ENCODE data around the gene PRKD1.

PRKD1 gene

GRCh38 chr14:29652571-29652970 is 275.1 kb downstream of the PRKD1 start:
- DNase-seq (ENCODE audit: extremely low spot score): no peak
- TF ChIP-seq HDGF (IDR thresholded peaks at IDR 0.05; ENCODE audit: borderline replicate concordance) (no peak), BHLHE40 (IDR thresholded peaks at IDR 0.05; ENCODE audit: borderline replicate concordance) (no peak), FOXK2 (IDR thresholded peaks at IDR 0.05) (no peak), TARDBP (IDR thresholded peaks at IDR 0.05) (no peak)
- TF ChIP-seq, protein P1, sequence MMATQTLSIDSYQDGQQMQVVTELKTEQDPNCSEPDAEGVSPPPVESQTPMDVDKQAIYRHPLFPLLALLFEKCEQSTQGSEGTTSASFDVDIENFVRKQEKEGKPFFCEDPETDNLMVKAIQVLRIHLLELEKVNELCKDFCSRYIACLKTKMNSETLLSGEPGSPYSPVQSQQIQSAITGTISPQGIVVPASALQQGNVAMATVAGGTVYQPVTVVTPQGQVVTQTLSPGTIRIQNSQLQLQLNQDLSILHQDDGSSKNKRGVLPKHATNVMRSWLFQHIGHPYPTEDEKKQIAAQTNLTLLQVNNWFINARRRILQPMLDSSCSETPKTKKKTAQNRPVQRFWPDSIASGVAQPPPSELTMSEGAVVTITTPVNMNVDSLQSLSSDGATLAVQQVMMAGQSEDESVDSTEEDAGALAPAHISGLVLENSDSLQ (IDR thresholded peaks at IDR 0.05): no peak
- CTCF ChIA-PET: no interaction called here
- POLR2A ChIA-PET: no interaction called here

DNA sequence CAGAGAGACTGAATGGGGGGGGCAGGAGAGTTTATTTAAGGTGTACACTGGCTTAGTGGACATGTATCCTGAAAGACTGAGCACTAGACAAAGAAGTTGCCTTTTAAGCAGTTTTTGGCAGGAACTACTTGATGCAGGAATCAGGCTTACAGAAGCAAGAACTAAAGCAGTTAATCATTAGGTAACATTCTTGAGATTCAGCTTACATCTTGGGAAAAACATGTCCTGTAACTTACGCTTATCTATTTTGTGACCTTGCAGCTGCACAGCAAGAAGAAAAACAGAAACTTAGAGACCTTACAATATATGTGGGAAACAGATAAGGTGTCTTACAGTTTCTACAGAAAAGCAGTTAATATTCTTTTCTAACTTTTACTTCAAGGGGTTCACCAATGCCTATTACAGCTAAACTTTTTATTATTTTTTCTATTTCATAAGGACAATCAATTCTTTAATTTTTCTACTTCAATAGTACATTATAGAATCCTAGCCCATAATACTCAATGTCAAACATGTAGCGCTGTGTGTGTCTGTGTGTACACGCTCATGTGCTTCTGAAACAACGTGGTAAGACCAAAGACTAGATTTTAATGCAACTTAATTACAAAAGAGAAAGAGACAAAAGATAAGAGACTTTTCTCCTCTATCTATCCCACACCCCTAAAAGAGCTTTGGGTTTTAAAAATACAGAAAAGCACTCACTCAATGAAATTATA is 276.9 kb downstream of the PRKD1 start:
- DNase-seq (ENCODE audit: extremely low spot score): no peak
- CTCF ChIA-PET: no interaction called here

GRCh38 chr14:29649170-29649569 is 278.5 kb downstream of the PRKD1 start:
- CTCF ChIA-PET: no interaction called here
- POLR2A ChIA-PET: no interaction called here
- no peak for DNase-seq (ENCODE audit: extremely low spot score)
- TF ChIP-seq FOXK2 (IDR thresholded peaks at IDR 0.05) (no peak), ZNF384 (IDR thresholded peaks at IDR 0.05) (no peak), FOXA1 (IDR thresholded peaks at IDR 0.05) (no peak), ARNT (IDR thresholded peaks at IDR 0.05) (no peak), ELF4 (IDR thresholded peaks at IDR 0.05) (no peak), FOXM1 (IDR thresholded peaks at IDR 0.05; ENCODE audit: borderline replicate concordance) (no peak), HDGF (IDR thresholded peaks at IDR 0.05; ENCODE audit: borderline replicate concordance) (no peak), L3MBTL2 (conservative IDR thresholded peaks at IDR 0.05) (no peak)

More for the DNA sequence above, 276.9 kb downstream of the PRKD1 start:
- TF ChIP-seq, protein P1 (IDR thresholded peaks at IDR 0.05): no peak
- no peak for TF ChIP-seq FOXA1 (IDR thresholded peaks at IDR 0.05)
- no peak for TF ChIP-seq BHLHE40 (IDR thresholded peaks at IDR 0.05; ENCODE audit: borderline replicate concordance)
- TF ChIP-seq CTBP1 (IDR thresholded peaks at IDR 0.05; ENCODE audit: borderline replicate concordance): no peak
- TF ChIP-seq ELF4 (IDR thresholded peaks at IDR 0.05): no peak
- no peak for TF ChIP-seq NFRKB (IDR thresholded peaks at IDR 0.05)
- no peak for TF ChIP-seq HDGF (IDR thresholded peaks at IDR 0.05; ENCODE audit: borderline replicate concordance)
- TF ChIP-seq L3MBTL2 (conservative IDR thresholded peaks at IDR 0.05): no peak
- TF ChIP-seq FOXK2 (IDR thresholded peaks at IDR 0.05): no peak
- TF ChIP-seq SUZ12 (IDR thresholded peaks at IDR 0.05): no peak
- TF ChIP-seq TARDBP (IDR thresholded peaks at IDR 0.05): no peak
- TF ChIP-seq ARNT (IDR thresholded peaks at IDR 0.05): no peak
- no peak for TF ChIP-seq ZNF384 (IDR thresholded peaks at IDR 0.05)
- TF ChIP-seq FOXM1 (IDR thresholded peaks at IDR 0.05; ENCODE audit: borderline replicate concordance): no peak
- no peak for TF ChIP-seq SP1 (IDR thresholded peaks at IDR 0.05)
- POLR2A ChIA-PET: no interaction called here

DNA sequence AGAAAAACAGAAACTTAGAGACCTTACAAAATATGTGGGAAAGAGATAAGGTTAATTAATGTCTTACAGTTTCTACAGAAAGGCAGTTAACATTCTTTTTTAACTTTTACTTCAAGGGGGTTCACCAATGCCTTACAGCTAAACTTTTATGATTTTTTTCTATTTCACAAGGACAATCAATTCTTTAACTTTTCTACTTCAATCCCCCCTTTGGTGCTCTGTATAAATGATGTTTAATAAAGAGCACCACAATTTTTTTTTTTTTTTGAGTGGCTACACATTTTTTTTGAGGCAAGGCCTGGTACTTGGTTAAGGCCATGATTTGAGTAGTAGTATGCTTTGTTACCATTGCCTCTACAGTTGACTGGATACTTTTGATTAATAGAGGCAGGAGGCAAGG is 279.6 kb downstream of the PRKD1 start:
- TF ChIP-seq CTBP1 (IDR thresholded peaks at IDR 0.05; ENCODE audit: borderline replicate concordance): no peak
- no peak for TF ChIP-seq ELF4 (IDR thresholded peaks at IDR 0.05)
- no peak for TF ChIP-seq TARDBP (IDR thresholded peaks at IDR 0.05)
- TF ChIP-seq FOXK2 (IDR thresholded peaks at IDR 0.05): no peak
- no peak for TF ChIP-seq ZNF384 (IDR thresholded peaks at IDR 0.05)
- DNase-seq (ENCODE audit: extremely low spot score): no peak
- CTCF ChIA-PET: no interaction called here
- POLR2A ChIA-PET: no interaction called here

GRCh38 chr14:29645117-29645516 is 282.5 kb downstream of the PRKD1 start:
- DNase-seq (ENCODE audit: extremely low spot score): no peak
- POLR2A ChIA-PET: no interaction called here
- CTCF ChIA-PET: no interaction called here
- no peak for TF ChIP-seq BHLHE40 (IDR thresholded peaks at IDR 0.05; ENCODE audit: borderline replicate concordance)
- TF ChIP-seq HDGF (IDR thresholded peaks at IDR 0.05; ENCODE audit: borderline replicate concordance): no peak
- no peak for TF ChIP-seq SUZ12 (IDR thresholded peaks at IDR 0.05)
- no peak for TF ChIP-seq FOXA1 (IDR thresholded peaks at IDR 0.05)
- no peak for TF ChIP-seq TARDBP (IDR thresholded peaks at IDR 0.05)
- no peak for TF ChIP-seq ZNF384 (IDR thresholded peaks at IDR 0.05)
- TF ChIP-seq FOXK2 (IDR thresholded peaks at IDR 0.05): no peak
- no peak for TF ChIP-seq FOXM1 (IDR thresholded peaks at IDR 0.05; ENCODE audit: borderline replicate concordance)
- TF ChIP-seq NFRKB (IDR thresholded peaks at IDR 0.05): no peak
- TF ChIP-seq CTBP1 (IDR thresholded peaks at IDR 0.05; ENCODE audit: borderline replicate concordance): no peak

DNA sequence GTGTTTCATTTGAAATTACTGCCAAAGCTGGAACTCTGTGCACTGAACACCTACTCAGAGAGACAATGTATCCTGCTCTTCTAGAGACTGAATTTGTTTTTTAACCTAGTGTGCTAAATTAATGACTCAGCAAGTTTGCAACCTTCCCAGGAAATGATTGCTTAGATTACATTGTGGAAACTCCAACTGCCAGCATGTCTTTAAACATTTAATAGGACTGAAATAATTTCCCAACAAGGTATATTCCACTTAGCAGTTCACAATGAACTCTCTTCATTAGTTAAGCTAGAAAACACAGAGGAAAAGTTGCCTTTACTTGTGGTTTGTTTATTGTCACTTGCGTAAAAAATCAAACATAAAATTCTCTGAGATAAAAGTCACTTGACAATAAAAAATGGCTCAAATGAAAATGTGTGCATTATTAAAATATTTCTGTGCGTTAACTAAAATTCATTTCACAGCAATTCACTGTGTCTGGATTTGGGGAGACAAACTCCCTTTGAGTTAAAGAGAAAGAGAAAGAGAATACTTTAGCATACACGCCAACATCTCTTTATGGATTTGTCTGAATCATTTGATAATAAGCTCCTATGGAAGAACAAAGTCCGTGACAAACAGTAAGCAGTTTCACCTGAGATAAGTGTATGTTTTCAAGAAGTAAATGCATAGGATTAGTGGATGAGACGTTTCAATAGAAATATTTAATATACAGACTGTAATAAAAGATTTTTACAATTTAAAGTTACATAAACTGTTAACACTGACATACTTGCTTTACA is 284.0 kb downstream of the PRKD1 start:
- DNase-seq (ENCODE audit: extremely low spot score): no peak
- TF ChIP-seq, protein P1 (IDR thresholded peaks at IDR 0.05): no peak
- TF ChIP-seq FOXK2 (IDR thresholded peaks at IDR 0.05) (no peak), ARNT (IDR thresholded peaks at IDR 0.05) (no peak)
- CTCF ChIA-PET: no interaction called here
- POLR2A ChIA-PET: no interaction called here

- CTCF ChIA-PET: no interaction called here
Measured at GRCh38 chr14:29637411-29637810, 290.2 kb downstream of the PRKD1 start.

More at GRCh38 chr14:29637411-29637810, 290.2 kb downstream of the PRKD1 start:
- no peak for DNase-seq (ENCODE audit: extremely low spot score)
- TF ChIP-seq L3MBTL2 (conservative IDR thresholded peaks at IDR 0.05) (no peak), TARDBP (IDR thresholded peaks at IDR 0.05) (no peak), SUZ12 (IDR thresholded peaks at IDR 0.05) (no peak), SP1 (IDR thresholded peaks at IDR 0.05) (no peak), ARNT (IDR thresholded peaks at IDR 0.05) (no peak), ELF4 (IDR thresholded peaks at IDR 0.05) (no peak), CTBP1 (IDR thresholded peaks at IDR 0.05; ENCODE audit: borderline replicate concordance) (no peak), BHLHE40 (IDR thresholded peaks at IDR 0.05; ENCODE audit: borderline replicate concordance) (no peak), HDGF (IDR thresholded peaks at IDR 0.05; ENCODE audit: borderline replicate concordance) (no peak)
- POLR2A ChIA-PET: no interaction called here

Measured in HEK293T (cell line).